ENCODE results near the gene VWA5A.

VWA5A gene

GRCh38 chr11:124082371-124082770 is 32.9 kb upstream of the VWA5A start:
- no peak for DNase-seq (ENCODE audit: low read depth)
- TF ChIP-seq MYC (IDR thresholded peaks at IDR 0.05; ENCODE audit: low read depth, low read length) (no peak), POLR2A (IDR thresholded peaks at IDR 0.05; ENCODE audit: extremely low read depth, insufficient read length) (no peak), CTCF (IDR thresholded peaks at IDR 0.05; ENCODE audit: low read depth, low read length) (no peak), MAX (IDR thresholded peaks at IDR 0.05; ENCODE audit: low read depth, low read length) (no peak)

DNA sequence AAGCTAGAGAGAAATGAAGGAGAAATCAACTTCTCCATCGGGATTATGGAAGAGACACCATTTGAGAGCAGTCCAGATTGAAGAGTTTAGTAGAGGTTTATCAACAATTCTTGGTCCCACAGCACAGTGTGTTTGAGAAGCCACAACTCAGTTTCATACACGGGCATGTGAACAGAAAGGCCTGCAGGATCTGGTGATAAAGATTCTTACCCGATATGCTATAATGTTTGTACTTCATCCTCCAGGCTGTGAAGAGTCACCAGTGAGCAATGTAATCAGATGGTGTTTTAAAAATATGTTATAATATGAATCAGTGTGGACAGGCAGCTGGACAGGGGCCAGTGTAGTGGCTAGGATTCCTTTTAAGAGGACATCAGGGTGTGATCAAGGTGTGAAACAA is 29.7 kb upstream of the VWA5A start:
- no peak for TF ChIP-seq POLR2A (IDR thresholded peaks at IDR 0.05; ENCODE audit: extremely low read depth, insufficient read length)
- no peak for TF ChIP-seq MAX (IDR thresholded peaks at IDR 0.05; ENCODE audit: low read depth, low read length)
- no peak for TF ChIP-seq MYC (IDR thresholded peaks at IDR 0.05; ENCODE audit: low read depth, low read length)
- TF ChIP-seq CTCF (IDR thresholded peaks at IDR 0.05; ENCODE audit: low read depth, low read length), result no peak
- DNase-seq (ENCODE audit: low read depth), result no peak
- no peak overlapping the region for H3K4me3 ChIP-seq (ENCODE audit: low read depth, low read length)

More at GRCh38 chr11:124082371-124082770, 32.9 kb upstream of the VWA5A start:
- no peak overlapping the region for H3K4me3 ChIP-seq (ENCODE audit: low read depth, low read length)

- no peak overlapping the region for H3K4me3 ChIP-seq (ENCODE audit: low read depth, low read length)
- no peak for DNase-seq (ENCODE audit: low read depth)
- TF ChIP-seq MAX (IDR thresholded peaks at IDR 0.05; ENCODE audit: low read depth, low read length), result no peak
- TF ChIP-seq CTCF (IDR thresholded peaks at IDR 0.05; ENCODE audit: low read depth, low read length), result no peak
- no peak for TF ChIP-seq POLR2A (IDR thresholded peaks at IDR 0.05; ENCODE audit: extremely low read depth, insufficient read length)
- TF ChIP-seq MYC (IDR thresholded peaks at IDR 0.05; ENCODE audit: low read depth, low read length), result no peak
Measured at GRCh38 chr11:124085997-124086846, 29.0 kb upstream of the VWA5A start.

DNA sequence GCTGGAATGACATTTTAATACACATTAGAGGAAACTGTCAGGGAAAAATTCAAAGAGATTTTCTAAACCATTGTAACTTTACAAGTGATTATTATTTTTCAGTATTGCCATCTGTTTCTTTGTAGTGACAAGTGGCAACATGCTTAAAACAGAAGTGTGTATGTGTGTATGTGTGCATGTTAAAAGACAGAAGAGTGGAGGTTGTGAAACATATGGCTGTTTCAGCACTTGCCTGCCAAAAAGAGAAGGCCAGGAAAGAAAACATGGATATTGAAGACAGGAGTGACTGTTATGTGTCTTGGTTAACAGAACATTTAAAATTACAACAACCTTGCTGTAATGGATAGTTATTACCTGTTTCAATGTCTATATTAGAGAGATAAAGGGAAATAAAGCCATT is 24.3 kb upstream of the VWA5A start:
- no peak for DNase-seq (ENCODE audit: low read depth)
- no peak for TF ChIP-seq POLR2A (IDR thresholded peaks at IDR 0.05; ENCODE audit: extremely low read depth, insufficient read length)
- no peak for TF ChIP-seq MYC (IDR thresholded peaks at IDR 0.05; ENCODE audit: low read depth, low read length)
- TF ChIP-seq MAX (IDR thresholded peaks at IDR 0.05; ENCODE audit: low read depth, low read length), result no peak
- no peak for TF ChIP-seq CTCF (IDR thresholded peaks at IDR 0.05; ENCODE audit: low read depth, low read length)
- no peak overlapping the region for H3K4me3 ChIP-seq (ENCODE audit: low read depth, low read length)

DNA sequence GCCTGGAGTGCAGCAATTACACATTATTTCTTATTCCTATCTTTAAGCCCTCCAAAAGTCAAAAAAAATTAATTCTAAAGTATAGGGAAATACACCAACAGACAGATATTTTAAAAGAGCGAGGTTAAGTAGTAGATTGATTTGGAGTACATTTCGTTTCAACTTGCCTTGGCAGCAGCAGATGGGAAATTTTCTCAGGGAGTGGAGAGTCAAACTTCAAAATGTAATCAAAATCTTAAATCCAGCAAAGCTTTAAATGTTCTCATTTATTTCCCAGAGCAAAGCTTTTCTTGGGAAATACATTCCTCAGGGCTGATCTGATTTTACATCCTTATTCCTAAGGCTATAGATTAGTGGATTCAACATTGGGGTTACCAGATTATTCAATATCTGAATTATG is 21.9 kb upstream of the VWA5A start:
- no peak for DNase-seq (ENCODE audit: low read depth)
- TF ChIP-seq MAX (IDR thresholded peaks at IDR 0.05; ENCODE audit: low read depth, low read length) (no peak), CTCF (IDR thresholded peaks at IDR 0.05; ENCODE audit: low read depth, low read length) (no peak), MYC (IDR thresholded peaks at IDR 0.05; ENCODE audit: low read depth, low read length) (no peak)
- H3K4me3 ChIP-seq (ENCODE audit: low read depth, low read length), result no peak overlapping the region
